Astrocyte of the cerebellum (primary cell): Measurements from ENCODE around the gene IGSF21.

Experiments used
- DNase-seq: peaks from one replicate; pipeline ENCODE4 v3.0.0-alpha.2; 2011; ENCODE audit warnings: low read depth
- H3K4me3 ChIP-seq: 2 replicates; pipeline ENCODE4 v1.5.1; 2011; ENCODE audit warnings: mild to moderate bottlenecking, low read depth, low read length, moderate library complexity
- in situ Hi-C: cut with HindIII; loops from 2 replicates; pipeline ENCODE4 v1.10.0; 2017; ENCODE audit warnings: low sequenced_read_pairs
- TF ChIP-seq, protein P1 (sequence below): IDR thresholded peaks from 2 replicates; pipeline ENCODE4 v1.5.1; 2012; ENCODE audit warnings: low read length, low read depth, moderate library complexity, mild to moderate bottlenecking; ENCODE audit errors: missing control alignments

Gene IGSF21

DNA sequence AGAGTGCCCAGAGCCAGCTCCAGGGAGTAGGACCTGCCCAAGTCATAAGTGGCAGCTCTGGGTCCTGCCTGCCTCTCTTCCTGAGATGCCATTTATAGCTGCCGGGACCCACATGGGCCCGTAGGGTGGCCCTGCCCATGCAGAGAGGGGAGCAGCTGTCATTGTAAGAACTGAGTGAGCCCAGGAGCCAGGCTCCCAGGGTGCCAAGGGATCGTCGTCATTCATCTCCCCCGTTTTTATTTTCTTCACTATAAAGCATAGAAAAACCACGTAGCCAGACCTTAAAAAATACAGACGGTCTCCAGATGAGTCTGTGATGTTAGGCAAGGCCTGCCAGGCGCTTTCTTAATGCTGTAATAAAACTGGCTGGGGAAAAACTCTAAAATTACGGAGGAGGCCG, 90.7 kb downstream of the IGSF21 start:
- H3K4me3 ChIP-seq: no peak overlapping the region
- TF ChIP-seq, protein P1, sequence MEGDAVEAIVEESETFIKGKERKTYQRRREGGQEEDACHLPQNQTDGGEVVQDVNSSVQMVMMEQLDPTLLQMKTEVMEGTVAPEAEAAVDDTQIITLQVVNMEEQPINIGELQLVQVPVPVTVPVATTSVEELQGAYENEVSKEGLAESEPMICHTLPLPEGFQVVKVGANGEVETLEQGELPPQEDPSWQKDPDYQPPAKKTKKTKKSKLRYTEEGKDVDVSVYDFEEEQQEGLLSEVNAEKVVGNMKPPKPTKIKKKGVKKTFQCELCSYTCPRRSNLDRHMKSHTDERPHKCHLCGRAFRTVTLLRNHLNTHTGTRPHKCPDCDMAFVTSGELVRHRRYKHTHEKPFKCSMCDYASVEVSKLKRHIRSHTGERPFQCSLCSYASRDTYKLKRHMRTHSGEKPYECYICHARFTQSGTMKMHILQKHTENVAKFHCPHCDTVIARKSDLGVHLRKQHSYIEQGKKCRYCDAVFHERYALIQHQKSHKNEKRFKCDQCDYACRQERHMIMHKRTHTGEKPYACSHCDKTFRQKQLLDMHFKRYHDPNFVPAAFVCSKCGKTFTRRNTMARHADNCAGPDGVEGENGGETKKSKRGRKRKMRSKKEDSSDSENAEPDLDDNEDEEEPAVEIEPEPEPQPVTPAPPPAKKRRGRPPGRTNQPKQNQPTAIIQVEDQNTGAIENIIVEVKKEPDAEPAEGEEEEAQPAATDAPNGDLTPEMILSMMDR: no peak
- DNase-seq: no peak
- in situ Hi-C loops: no loop called here

DNA sequence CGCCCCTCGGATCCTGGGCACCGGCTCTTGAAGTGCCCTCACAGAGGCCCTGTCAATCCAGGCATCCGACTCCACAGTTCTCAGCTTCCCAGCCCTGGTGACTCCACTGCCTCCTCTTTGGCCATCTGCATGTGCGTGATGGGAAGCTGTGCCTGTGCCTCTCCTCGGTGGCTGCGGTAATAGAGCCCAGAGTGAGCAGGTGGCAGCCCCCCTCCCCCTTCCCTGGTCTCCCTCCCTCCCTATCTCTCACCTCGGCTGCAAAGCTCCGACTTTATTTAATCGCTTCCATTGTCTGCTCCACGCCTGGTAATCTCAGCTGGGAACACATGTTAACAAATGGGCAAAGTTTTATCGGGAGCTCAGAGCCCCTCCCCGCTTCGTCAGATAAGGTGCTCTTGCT, 91.9 kb downstream of the IGSF21 start:
- TF ChIP-seq, protein P1: no peak
- in situ Hi-C loops: no loop called here
- H3K4me3 ChIP-seq: no peak overlapping the region
- no peak for DNase-seq

DNA sequence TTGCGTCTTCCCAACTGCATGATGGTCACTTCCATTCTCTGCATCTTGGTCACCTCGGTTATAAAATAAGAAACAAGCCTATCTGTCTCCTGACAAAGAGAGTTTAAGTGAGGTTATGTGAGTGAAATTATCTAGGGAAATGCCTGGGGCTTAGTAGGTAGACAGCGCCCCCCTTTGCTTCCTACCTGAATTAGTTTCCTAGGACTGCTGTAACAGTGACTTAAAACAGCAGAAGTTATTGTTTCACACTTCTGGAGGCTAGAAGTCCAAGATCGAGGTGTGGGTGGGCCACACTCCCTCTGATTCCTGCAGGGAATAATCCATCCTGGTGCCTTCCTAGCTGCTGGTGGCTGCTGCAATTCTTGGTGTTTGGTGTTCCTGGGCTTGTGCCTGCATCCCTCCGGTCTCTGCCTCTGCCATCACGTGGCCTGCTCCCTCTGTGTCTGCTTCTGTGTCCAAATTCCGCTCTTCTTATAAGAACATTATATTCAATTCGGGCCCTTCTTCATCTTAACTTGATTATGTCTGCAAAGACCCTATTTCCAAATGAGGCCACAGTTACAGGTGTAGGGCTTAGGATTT, 92.6 kb downstream of the IGSF21 start:
- in situ Hi-C loops: no loop called here
- no peak overlapping the region for H3K4me3 ChIP-seq
- TF ChIP-seq, protein P1: no peak
- DNase-seq: no peak

DNA sequence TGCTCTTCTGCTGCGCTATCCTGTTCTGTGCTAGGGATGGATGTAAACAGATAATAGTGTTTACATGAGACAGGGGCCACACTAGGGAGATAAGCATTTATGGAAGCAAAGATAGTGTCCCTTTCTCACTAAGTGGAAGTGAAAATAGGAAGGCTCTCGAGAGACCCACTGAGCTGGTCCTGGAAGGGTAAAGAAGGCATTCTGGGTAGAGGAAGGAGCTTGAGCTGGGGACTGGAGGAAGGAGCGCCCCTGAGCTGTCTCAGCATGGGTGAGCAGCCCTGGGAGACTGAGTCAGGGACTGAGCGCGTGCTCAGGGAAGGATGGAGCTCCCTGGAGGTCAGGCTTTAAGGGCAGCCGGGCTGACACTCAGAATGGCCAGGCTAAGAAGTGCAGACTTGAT, 93.3 kb downstream of the IGSF21 start:
- TF ChIP-seq, protein P1: no peak
- DNase-seq: no peak
- H3K4me3 ChIP-seq: no peak overlapping the region
- in situ Hi-C loops: no loop called here

DNA sequence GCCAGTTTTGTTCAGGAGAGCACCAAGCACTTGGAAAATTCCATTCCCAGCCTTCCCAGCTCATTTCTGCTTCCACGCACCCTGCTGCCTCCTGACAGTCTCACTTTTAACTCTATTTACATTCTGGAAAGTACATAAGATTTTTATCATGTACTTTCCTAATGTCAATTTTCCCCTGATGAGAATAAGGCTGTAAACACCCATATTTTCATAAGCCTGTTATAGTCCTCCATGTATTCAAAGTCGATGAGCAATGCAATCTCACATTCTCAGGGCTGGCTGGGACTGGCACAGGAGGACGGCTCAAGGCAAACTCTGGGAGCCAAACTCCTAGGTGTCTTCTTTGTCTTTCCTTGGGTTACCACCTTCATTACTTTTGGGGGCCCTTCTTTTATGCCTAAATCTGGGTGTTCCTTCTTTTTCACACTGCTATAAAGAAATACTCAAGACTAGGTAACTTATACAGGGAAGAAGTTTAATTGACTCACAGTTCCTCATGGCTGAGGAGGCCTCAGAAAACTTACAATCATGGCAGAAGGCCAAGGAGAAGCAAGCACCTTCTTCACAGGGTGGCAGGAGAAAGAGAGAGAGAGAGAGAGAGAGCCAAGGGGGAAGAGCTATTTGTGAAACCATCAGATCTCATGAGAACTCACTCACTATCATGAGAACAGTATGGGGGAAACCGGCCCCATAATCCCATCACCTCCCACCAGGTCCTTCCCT, 94.6 kb downstream of the IGSF21 start:
- no peak overlapping the region for H3K4me3 ChIP-seq

DNA sequence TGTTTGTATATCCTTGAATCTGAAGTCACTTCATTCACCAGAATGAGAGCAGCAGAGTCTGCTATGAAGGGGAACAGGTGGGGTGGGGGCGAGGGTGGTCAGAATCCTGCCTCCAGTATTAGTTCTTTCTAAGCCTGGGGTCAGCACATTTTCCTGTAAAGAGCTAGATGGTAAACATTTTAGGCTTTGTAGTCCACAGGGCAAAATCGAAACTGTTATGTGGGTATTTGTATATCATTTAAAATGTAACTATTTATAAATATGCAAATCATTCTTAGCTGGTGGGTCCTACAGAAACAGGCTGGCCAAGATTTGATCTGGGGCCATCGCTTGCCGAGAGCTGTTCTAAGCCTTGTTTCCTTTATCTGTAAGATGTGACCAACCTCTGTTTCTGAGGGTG, 96.0 kb downstream of the IGSF21 start:
- no peak overlapping the region for H3K4me3 ChIP-seq
- TF ChIP-seq, protein P1: no peak
- in situ Hi-C loops: no loop called here
- DNase-seq: no peak

More for the DNA sequence above, 94.6 kb downstream of the IGSF21 start:
- in situ Hi-C loops: no loop called here
- TF ChIP-seq, protein P1: no peak
- DNase-seq: no peak
